ENCODE data around the gene CDC42BPA. TPM values are rescaled to one million over a fixed set of nuclear protein-coding genes. Genes with fewer than 3 reads are reported as not detected.

The CDC42BPA gene
- total and polyA plus RNA-seq, 2 donors from 2014 or later, result 11.2 to 60.7 TPM

DNA sequence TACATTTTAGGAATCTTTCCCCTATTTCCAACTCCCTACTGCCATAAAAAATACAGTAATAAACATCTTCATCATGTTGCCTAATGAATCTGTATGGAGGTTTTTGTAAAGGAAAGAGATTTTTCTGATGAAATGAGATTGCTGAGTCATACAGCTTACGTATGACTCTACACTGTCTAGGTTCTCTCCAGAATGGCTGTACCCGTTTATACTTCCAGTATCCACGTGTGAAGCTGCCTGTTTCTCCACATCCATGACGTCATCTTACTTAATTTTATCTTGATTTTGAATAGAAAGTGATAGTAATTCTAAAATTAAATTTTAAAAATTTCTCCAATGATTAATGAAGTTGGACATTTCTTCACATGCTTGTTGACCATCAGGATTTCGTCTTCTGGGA, 274.5 kb downstream of the CDC42BPA start:
- Histone ChIP-seq H3K27me3 (ENCODE audit: control insufficient read depth, insufficient read depth, low read length) (no peaks in the 10 kb centered on the region), H3K9me3 (ENCODE audit: control insufficient read depth in 2 of 3, insufficient read depth in 1 of 3, low read length in 3 of 3) (no peaks in the 10 kb centered on the region), H3K27ac (ENCODE audit: low read depth in 2 of 2, low read length in 2 of 2) (no peak overlapping the region), H3K4me3 (ENCODE audit: low read length in 3 of 3) (no peak overlapping the region), H3K4me1 (ENCODE audit: control insufficient read depth in 2 of 3, insufficient read depth in 2 of 3, low read depth in 1 of 3, low read length in 3 of 3) (no peaks in the 10 kb centered on the region), H3K36me3 (ENCODE audit: control insufficient read depth in 2 of 3, insufficient read depth in 3 of 3, low read length in 3 of 3) (peaks cover 0 to 5% (median 1%) of the 10 kb centered on the region in 3 donors), H3K9ac (ENCODE audit: low read length in 3 of 3) (no peak overlapping the region)
- no peak for FAIRE-seq
- intact Hi-C loops (cut with DNase I), result no loop called here
- TF ChIP-seq, protein P1, sequence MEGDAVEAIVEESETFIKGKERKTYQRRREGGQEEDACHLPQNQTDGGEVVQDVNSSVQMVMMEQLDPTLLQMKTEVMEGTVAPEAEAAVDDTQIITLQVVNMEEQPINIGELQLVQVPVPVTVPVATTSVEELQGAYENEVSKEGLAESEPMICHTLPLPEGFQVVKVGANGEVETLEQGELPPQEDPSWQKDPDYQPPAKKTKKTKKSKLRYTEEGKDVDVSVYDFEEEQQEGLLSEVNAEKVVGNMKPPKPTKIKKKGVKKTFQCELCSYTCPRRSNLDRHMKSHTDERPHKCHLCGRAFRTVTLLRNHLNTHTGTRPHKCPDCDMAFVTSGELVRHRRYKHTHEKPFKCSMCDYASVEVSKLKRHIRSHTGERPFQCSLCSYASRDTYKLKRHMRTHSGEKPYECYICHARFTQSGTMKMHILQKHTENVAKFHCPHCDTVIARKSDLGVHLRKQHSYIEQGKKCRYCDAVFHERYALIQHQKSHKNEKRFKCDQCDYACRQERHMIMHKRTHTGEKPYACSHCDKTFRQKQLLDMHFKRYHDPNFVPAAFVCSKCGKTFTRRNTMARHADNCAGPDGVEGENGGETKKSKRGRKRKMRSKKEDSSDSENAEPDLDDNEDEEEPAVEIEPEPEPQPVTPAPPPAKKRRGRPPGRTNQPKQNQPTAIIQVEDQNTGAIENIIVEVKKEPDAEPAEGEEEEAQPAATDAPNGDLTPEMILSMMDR (IDR thresholded peaks at IDR 0.05; ENCODE audit: borderline replicate concordance, extremely low read depth, insufficient read depth), result no peak
- DNase-seq, result no peak

DNA sequence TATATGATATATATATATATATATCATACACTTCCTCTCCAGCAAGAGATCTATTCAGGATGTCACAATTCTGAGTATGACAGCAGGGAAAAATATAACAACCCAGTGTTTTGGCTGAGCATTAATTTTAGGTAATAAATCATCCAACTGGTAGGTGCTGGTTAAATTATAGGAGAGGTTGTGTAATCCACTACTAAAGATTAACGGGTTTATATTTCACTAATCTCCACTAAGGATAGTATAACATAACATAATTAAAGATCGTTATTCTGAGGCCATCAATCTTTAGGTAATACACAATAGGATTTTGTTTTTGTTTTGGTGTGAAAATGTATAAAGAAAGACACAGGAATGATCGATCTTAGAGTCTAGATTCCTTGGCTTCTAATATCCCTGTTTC, 276.0 kb downstream of the CDC42BPA start:
- intact Hi-C loops (cut with DNase I), result no loop called here
- TF ChIP-seq, protein P1 (IDR thresholded peaks at IDR 0.05; ENCODE audit: borderline replicate concordance, extremely low read depth, insufficient read depth), result no peak
- no peak for FAIRE-seq

DNA sequence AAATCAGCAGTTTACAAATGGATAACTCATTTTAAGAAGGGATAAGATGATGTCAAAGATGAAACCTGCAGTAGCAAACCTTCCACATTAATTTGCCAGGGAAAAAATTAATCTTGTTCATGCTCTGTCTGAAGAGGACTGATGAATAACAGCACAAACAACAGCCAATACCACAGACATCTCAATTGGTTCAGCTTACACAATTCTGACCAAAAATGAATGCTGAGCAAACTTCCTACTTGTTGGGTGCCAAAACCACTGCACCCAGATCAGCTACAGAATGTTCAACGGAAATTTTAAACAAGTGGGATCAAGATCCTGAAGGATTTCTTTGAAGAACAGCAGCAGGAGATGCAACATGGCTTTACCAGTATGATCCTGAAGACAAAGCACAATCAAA, 279.9 kb downstream of the CDC42BPA start:
- Histone ChIP-seq H3K27ac (ENCODE audit: low read depth in 2 of 2, low read length in 2 of 2) (no peak overlapping the region), H3K9ac (ENCODE audit: low read length in 3 of 3) (no peak overlapping the region), H3K27me3 (ENCODE audit: control insufficient read depth, insufficient read depth, low read length) (no peaks in the 10 kb centered on the region), H3K36me3 (ENCODE audit: control insufficient read depth in 2 of 3, insufficient read depth in 3 of 3, low read length in 3 of 3) (peaks cover 2 to 5% (median 4%) of the 10 kb centered on the region in 3 donors), H3K4me3 (ENCODE audit: low read length in 3 of 3) (no peak overlapping the region), H3K9me3 (ENCODE audit: control insufficient read depth in 2 of 3, insufficient read depth in 1 of 3, low read length in 3 of 3) (no peaks in the 10 kb centered on the region), H3K4me1 (ENCODE audit: control insufficient read depth in 2 of 3, insufficient read depth in 2 of 3, low read depth in 1 of 3, low read length in 3 of 3) (no peaks in the 10 kb centered on the region)
- FAIRE-seq (no peak), DNase-seq (no peak)
- TF ChIP-seq, protein P1 (IDR thresholded peaks at IDR 0.05; ENCODE audit: borderline replicate concordance, extremely low read depth, insufficient read depth), result no peak
- intact Hi-C loops (cut with DNase I), result no loop called here

More for the DNA sequence above, 276.0 kb downstream of the CDC42BPA start:
- H3K27me3 ChIP-seq (ENCODE audit: control insufficient read depth, insufficient read depth, low read length), result no peaks in the 10 kb centered on the region
- H3K27ac ChIP-seq (ENCODE audit: low read depth in 2 of 2, low read length in 2 of 2), result no peak overlapping the region
- peaks cover 0 to 5% (median 4%) of the 10 kb centered on the region in 3 donors for H3K36me3 ChIP-seq (ENCODE audit: control insufficient read depth in 2 of 3, insufficient read depth in 3 of 3, low read length in 3 of 3)
- no peaks in the 10 kb centered on the region for H3K4me1 ChIP-seq (ENCODE audit: control insufficient read depth in 2 of 3, insufficient read depth in 2 of 3, low read depth in 1 of 3, low read length in 3 of 3)
- no peak overlapping the region for H3K9ac ChIP-seq (ENCODE audit: low read length in 3 of 3)
- DNase-seq, result no peak
- H3K4me3 ChIP-seq (ENCODE audit: low read length in 3 of 3), result no peak overlapping the region
- H3K9me3 ChIP-seq (ENCODE audit: control insufficient read depth in 2 of 3, insufficient read depth in 1 of 3, low read length in 3 of 3), result no peaks in the 10 kb centered on the region

DNA sequence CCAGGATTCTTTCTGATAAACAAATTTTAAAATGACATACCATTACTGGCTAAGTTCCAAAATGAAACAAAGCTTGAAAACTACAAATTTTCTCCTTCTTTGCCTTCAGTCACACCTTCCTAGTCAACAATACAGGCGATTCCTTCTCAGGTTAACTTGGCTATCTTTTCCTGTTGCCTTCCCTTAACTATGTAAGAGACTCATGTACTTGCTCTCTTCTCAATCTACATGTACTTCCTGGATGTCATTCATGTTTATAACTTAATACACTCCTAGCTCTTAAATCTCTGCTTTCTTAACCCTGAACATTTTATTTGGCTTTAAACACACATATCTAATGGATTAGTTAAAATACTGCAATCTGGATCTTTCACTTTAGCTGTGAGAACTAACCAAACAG, 281.2 kb downstream of the CDC42BPA start:
- no peak overlapping the region for H3K27ac ChIP-seq (ENCODE audit: low read depth in 2 of 2, low read length in 2 of 2)
- DNase-seq, result no peak
- H3K36me3 ChIP-seq (ENCODE audit: control insufficient read depth in 2 of 3, insufficient read depth in 3 of 3, low read length in 3 of 3), result peaks cover 4 to 10% (median 6%) of the 10 kb centered on the region in 3 donors
- no peak for FAIRE-seq
- H3K4me1 ChIP-seq (ENCODE audit: control insufficient read depth in 2 of 3, insufficient read depth in 2 of 3, low read depth in 1 of 3, low read length in 3 of 3), result no peaks in the 10 kb centered on the region
- intact Hi-C loops (cut with DNase I), result no loop called here
- TF ChIP-seq, protein P1 (IDR thresholded peaks at IDR 0.05; ENCODE audit: borderline replicate concordance, extremely low read depth, insufficient read depth), result no peak
- no peaks in the 10 kb centered on the region for H3K27me3 ChIP-seq (ENCODE audit: control insufficient read depth, insufficient read depth, low read length)
- H3K4me3 ChIP-seq (ENCODE audit: low read length in 3 of 3), result no peak overlapping the region
- no peak overlapping the region for H3K9ac ChIP-seq (ENCODE audit: low read length in 3 of 3)
- H3K9me3 ChIP-seq (ENCODE audit: control insufficient read depth in 2 of 3, insufficient read depth in 1 of 3, low read length in 3 of 3), result no peaks in the 10 kb centered on the region
